Vagina (tissue), 2 donors: ENCODE measurements around the gene GPER1.

Source experiments
- POLR2A ChIP-seq, 2 donors: fragments of 450-650 bp; IDR thresholded peaks; one replicate each; pipeline ENCODE4 v1.6.1; 2017; ENCODE audit warnings: antibody characterized with exemption in 2 of 2, mild to moderate bottlenecking in 2 of 2, moderate library complexity in 2 of 2
- POLR2AphosphoS5 ChIP-seq, 2 donors: sonication (generic); formaldehyde crosslinking; IDR thresholded peaks; one replicate each; pipeline ENCODE4 v1.9.0; 2017; ENCODE audit warnings: antibody characterized with exemption in 2 of 2, mild to moderate bottlenecking in 2 of 2, low read depth in 1 of 2; ENCODE audit not compliant: insufficient read depth in 1 of 2
- TF ChIP-seq, protein P1 (sequence below), 3 experiments: fragments of 450-650 bp in 2 of 3; fragments of 200-600 bp in 1 of 3; sonication (generic) in 1 of 3; IDR thresholded peaks; one replicate each; pipeline ENCODE4 v1.5.1; 2017 to 2019; ENCODE audit warnings: antibody characterized with exemption in 3 of 3, mild to moderate bottlenecking in 2 of 3, moderate library complexity in 2 of 3

DNA sequence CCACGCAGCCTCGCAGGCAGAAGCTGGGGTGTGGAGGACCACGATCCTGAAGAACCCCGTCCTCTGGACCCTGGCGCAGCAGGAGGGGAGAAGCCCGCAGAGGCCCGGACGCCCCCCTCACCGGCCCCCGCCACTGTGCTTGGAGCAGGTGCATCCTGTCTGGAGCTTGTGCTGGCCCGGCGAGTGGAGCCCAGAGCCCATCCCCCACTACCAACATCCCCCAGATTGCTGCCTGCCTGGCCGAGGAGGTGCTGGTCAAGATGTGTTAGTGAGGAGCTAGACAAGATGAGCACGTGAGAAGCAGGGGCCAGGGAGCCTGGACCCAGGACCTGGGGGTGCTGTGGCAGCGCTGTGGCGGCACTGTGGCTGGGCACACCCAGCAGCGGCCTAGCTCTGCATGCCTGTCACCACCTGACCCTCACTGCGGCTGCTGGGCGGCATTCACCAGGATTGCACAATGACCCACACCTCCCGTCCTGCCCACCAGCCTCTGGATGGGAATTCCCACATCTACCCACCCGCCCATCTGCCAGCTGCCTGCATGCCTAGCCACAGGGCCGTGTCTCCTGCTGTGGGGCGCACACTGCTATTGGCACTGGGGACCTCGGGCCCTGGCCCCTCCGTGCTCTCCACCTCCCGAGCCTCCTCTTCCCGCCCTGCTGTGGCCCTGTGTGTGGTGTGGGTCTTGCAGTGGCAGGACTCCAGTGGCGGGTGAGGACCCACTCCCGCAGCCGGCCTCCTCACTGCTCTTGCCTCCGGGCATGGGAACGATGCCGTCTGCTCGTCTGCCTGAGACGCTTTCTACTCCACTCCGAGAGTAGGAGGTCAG, 31.7 kb upstream of the GPER1 start:
- TF ChIP-seq POLR2A (IDR thresholded peaks at IDR 0.05) (no peak), POLR2AphosphoS5 (IDR thresholded peaks at IDR 0.05; ENCODE audit: insufficient read depth in 1 of 2, low read depth in 1 of 2) (no peak)
- TF ChIP-seq, protein P1, sequence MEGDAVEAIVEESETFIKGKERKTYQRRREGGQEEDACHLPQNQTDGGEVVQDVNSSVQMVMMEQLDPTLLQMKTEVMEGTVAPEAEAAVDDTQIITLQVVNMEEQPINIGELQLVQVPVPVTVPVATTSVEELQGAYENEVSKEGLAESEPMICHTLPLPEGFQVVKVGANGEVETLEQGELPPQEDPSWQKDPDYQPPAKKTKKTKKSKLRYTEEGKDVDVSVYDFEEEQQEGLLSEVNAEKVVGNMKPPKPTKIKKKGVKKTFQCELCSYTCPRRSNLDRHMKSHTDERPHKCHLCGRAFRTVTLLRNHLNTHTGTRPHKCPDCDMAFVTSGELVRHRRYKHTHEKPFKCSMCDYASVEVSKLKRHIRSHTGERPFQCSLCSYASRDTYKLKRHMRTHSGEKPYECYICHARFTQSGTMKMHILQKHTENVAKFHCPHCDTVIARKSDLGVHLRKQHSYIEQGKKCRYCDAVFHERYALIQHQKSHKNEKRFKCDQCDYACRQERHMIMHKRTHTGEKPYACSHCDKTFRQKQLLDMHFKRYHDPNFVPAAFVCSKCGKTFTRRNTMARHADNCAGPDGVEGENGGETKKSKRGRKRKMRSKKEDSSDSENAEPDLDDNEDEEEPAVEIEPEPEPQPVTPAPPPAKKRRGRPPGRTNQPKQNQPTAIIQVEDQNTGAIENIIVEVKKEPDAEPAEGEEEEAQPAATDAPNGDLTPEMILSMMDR (IDR thresholded peaks at IDR 0.05) = no peak
